Parathyroid adenoma (tissue), 2 donors: ENCODE data around the gene PBX4.

Experiments
- H2AFZ ChIP-seq: fragments of 300-600 bp; sonication (generic); one replicate; pipeline ENCODE4 v1.7.0; 2017; ENCODE audit warnings: antibody characterized with exemption, mild to moderate bottlenecking
- H3K27ac ChIP-seq: fragments of 300-600 bp; sonication (generic); one replicate; pipeline ENCODE4 v1.7.0; 2017
- H3K27me3 ChIP-seq: fragments of 300-600 bp; sonication (generic); one replicate; pipeline ENCODE4 v1.7.0; 2017; ENCODE audit warnings: low read length; ENCODE audit not compliant: control insufficient read depth, insufficient read depth
- H3K36me3 ChIP-seq: fragments of 300-600 bp; sonication (generic); one replicate; pipeline ENCODE4 v1.7.0; 2017; ENCODE audit warnings: low read length; ENCODE audit not compliant: control insufficient read depth, insufficient read depth
- H3K4me1 ChIP-seq: fragments of 300-600 bp; sonication (generic); one replicate; pipeline ENCODE4 v1.7.0; 2017; ENCODE audit warnings: control low read depth
- H3K4me2 ChIP-seq: fragments of 300-600 bp; sonication (generic); one replicate; pipeline ENCODE4 v1.7.0; 2017; ENCODE audit warnings: low read length
- H3K4me3 ChIP-seq: fragments of 300-600 bp; sonication (generic); one replicate; pipeline ENCODE4 v1.7.0; 2017; ENCODE audit warnings: low read depth, low read length
- H3K79me2 ChIP-seq: fragments of 300-600 bp; sonication (generic); one replicate; pipeline ENCODE4 v1.7.0; 2017; ENCODE audit warnings: control low read depth
- H3K9ac ChIP-seq: fragments of 300-600 bp; sonication (generic); one replicate; pipeline ENCODE4 v1.7.0; 2017; ENCODE audit warnings: mild to moderate bottlenecking
- H3K9me3 ChIP-seq: fragments of 300-600 bp; sonication (generic); one replicate; pipeline ENCODE4 v1.7.0; 2017; ENCODE audit warnings: low read length; ENCODE audit not compliant: control insufficient read depth
- CTCF ChIP-seq: fragments of 300-600 bp; sonication (generic); IDR thresholded peaks from one replicate; pipeline ENCODE4 v1.7.0; 2017; ENCODE audit warnings: antibody characterized with exemption, mild to moderate bottlenecking
- donor health status: primary hyperparathyroidism.

The PBX4 gene

GRCh38 chr19:19661675-19662251 is 43.3 kb upstream of the PBX4 start:
- no peaks in the 10 kb centered on the region for H3K27me3 ChIP-seq
- H3K27ac ChIP-seq, result no peak overlapping the region
- H3K36me3 ChIP-seq, result no peaks in the 10 kb centered on the region
- H3K4me1 ChIP-seq, result peaks cover 10% of the 10 kb centered on the region
- no peak overlapping the region for H3K9ac ChIP-seq
- H3K4me3 ChIP-seq, result no peak overlapping the region
- peaks cover 4% of the 10 kb centered on the region for H3K79me2 ChIP-seq
- H2AFZ ChIP-seq, result no peak overlapping the region
- H3K9me3 ChIP-seq, result no peaks in the 10 kb centered on the region
- no peak overlapping the region for H3K4me2 ChIP-seq
- no peak for TF ChIP-seq CTCF

- Histone ChIP-seq H3K4me2 (no peak overlapping the region), H3K4me3 (no peak overlapping the region), H3K36me3 (no peaks in the 10 kb centered on the region), H3K79me2 (peaks cover 4% of the 10 kb centered on the region), H3K9me3 (no peaks in the 10 kb centered on the region), H3K27me3 (no peaks in the 10 kb centered on the region), H3K4me1 (peaks cover 10% of the 10 kb centered on the region), H3K27ac (no peak overlapping the region), H2AFZ (no peak overlapping the region), H3K9ac (no peak overlapping the region)
- no peak for TF ChIP-seq CTCF
Observed at GRCh38 chr19:19661141-19661674, 42.7 kb upstream of the PBX4 start.

GRCh38 chr19:19659646-19660245 is 41.3 kb upstream of the PBX4 start:
- no peaks in the 10 kb centered on the region for H3K27me3 ChIP-seq
- no peak overlapping the region for H3K4me2 ChIP-seq
- peaks cover 10% of the 10 kb centered on the region for H3K4me1 ChIP-seq
- no peak overlapping the region for H3K4me3 ChIP-seq
- H3K27ac ChIP-seq, result no peak overlapping the region
- no peak overlapping the region for H2AFZ ChIP-seq
- peaks cover 4% of the 10 kb centered on the region for H3K79me2 ChIP-seq
- no peaks in the 10 kb centered on the region for H3K36me3 ChIP-seq
- no peak for TF ChIP-seq CTCF
- no peak overlapping the region for H3K9ac ChIP-seq
- no peaks in the 10 kb centered on the region for H3K9me3 ChIP-seq

- Histone ChIP-seq H3K4me2 (no peak overlapping the region), H3K36me3 (no peaks in the 10 kb centered on the region), H3K79me2 (peaks cover 2% of the 10 kb centered on the region)
Observed at GRCh38 chr19:19657397-19657783, 38.9 kb upstream of the PBX4 start.

More at GRCh38 chr19:19657397-19657783, 38.9 kb upstream of the PBX4 start:
- peaks cover 6% of the 10 kb centered on the region for H3K4me1 ChIP-seq
- H3K9me3 ChIP-seq, result no peaks in the 10 kb centered on the region
- H3K4me3 ChIP-seq, result no peak overlapping the region
- no peak overlapping the region for H3K9ac ChIP-seq
- no peaks in the 10 kb centered on the region for H3K27me3 ChIP-seq
- H3K27ac ChIP-seq, result no peak overlapping the region
- no peak overlapping the region for H2AFZ ChIP-seq
- no peak for TF ChIP-seq CTCF
